OCI-LY7 (cell line): Measurements from ENCODE around the gene B3GALT4.
"Not testable (repeated sequence)": the region's sequence is repeated elsewhere in the genome, so short reads cannot be mapped to it uniquely, and the experiment has no call there.

Experiments used
- CTCF ChIP-seq: fragments of 200-600 bp; sonication (generic); conservative IDR thresholded peaks from 2 replicates; pipeline ENCODE4 v1.5.1; 2014; ENCODE audit warnings: mild to moderate bottlenecking, antibody characterized with exemption, low read length, moderate library complexity, mixed read lengths
- EZH2phosphoT487 ChIP-seq: fragments of 200-600 bp; sonication (generic); IDR thresholded peaks from 2 replicates; pipeline ENCODE4 v1.6.1; 2018; ENCODE audit warnings: low read depth, borderline replicate concordance, mild to moderate bottlenecking, mixed run types, antibody characterized with exemption, low read length, moderate library complexity, mixed read lengths

GRCh38 chr6:33262490-33262889 is 14.4 kb upstream of the B3GALT4 start:
- not testable (repeated sequence) for TF ChIP-seq EZH2phosphoT487, CTCF
